GM12878 (cell line): ENCODE results near the gene CDYL2.

Experiments
- BHLHE40 ChIP-seq, 2 experiments: fragments of 450-650 bp in 1 of 2; IDR thresholded peaks; 2 replicates each; pipeline ENCODE4 v1.6.1; 2011 to 2017; ENCODE audit warnings: low read depth in 2 of 2, borderline replicate concordance in 1 of 2, improper control_type of control experiment in 1 of 2, low read length in 1 of 2, mild to moderate bottlenecking in 1 of 2
- CBFB ChIP-seq: IDR thresholded peaks from 2 replicates; pipeline ENCODE4 v1.6.1; 2016; ENCODE audit warnings: antibody characterized with exemption, low read depth
- EGR1 ChIP-seq, 2 experiments: IDR thresholded peaks; 1 replicate in 1 of 2; 2 replicates in 1 of 2; pipeline ENCODE4 v1.6.1; 2011 to 2012; ENCODE audit warnings: low read depth in 2 of 2, low read length in 2 of 2, borderline replicate concordance in 1 of 2, mild to moderate bottlenecking in 1 of 2, moderate library complexity in 1 of 2
- MXI1 ChIP-seq: fragments of 150-350 bp; IDR thresholded peaks from 2 replicates; pipeline ENCODE4 v1.6.1; 2011; ENCODE audit warnings: low read depth, mild to moderate bottlenecking, inconsistent platforms, low read length, improper control_type of control experiment
- POLR2A ChIP-seq: IDR thresholded peaks from 2 replicates; pipeline ENCODE4 v1.6.1; 2011; ENCODE audit warnings: low read depth, mild to moderate bottlenecking, low read length
- RCOR1 ChIP-seq: conservative IDR thresholded peaks from 2 replicates; pipeline ENCODE4 v1.6.1; 2012; ENCODE audit warnings: low read depth, low read length, improper control_type of control experiment
- RFX5 ChIP-seq: IDR thresholded peaks from 2 replicates; pipeline ENCODE4 v1.6.1; 2011; ENCODE audit warnings: low read depth, low read length, improper control_type of control experiment
- SKIL ChIP-seq: fragments of 450-650 bp; IDR thresholded peaks from 2 replicates; pipeline ENCODE4 v1.6.1; 2017; ENCODE audit warnings: mild to moderate bottlenecking, low read depth, inconsistent platforms; ENCODE audit not compliant: poor library complexity, severe bottlenecking
- SREBF2 ChIP-seq: IDR thresholded peaks from 2 replicates; pipeline ENCODE4 v1.6.1; 2012; ENCODE audit warnings: mild to moderate bottlenecking, low read length
- USF2 ChIP-seq: IDR thresholded peaks from 2 replicates; pipeline ENCODE4 v1.6.1; 2011; ENCODE audit warnings: low read depth, low read length, improper control_type of control experiment, borderline replicate concordance
- TF ChIP-seq, protein P1 (sequence below), 3 experiments: IDR thresholded peaks in 2 of 3; conservative IDR thresholded peaks in 1 of 3; 2 replicates each; pipeline ENCODE4 v1.5.1; 2011; ENCODE audit warnings: low read depth in 3 of 3, low read length in 3 of 3, mild to moderate bottlenecking in 3 of 3, control low read depth in 2 of 3, moderate library complexity in 2 of 3, inconsistent platforms in 1 of 3, mixed read lengths in 1 of 3; ENCODE audit not compliant: control insufficient read depth in 2 of 3, insufficient read depth in 1 of 3; ENCODE audit errors: extremely low read depth in 1 of 3
- TF ChIP-seq, protein P2 (sequence below): fragments of 450-650 bp; formaldehyde crosslinking; IDR thresholded peaks from 2 replicates; pipeline ENCODE4 v1.5.0; 2022; ENCODE audit warnings: mild to moderate bottlenecking, missing genetic modification characterization

DNA sequence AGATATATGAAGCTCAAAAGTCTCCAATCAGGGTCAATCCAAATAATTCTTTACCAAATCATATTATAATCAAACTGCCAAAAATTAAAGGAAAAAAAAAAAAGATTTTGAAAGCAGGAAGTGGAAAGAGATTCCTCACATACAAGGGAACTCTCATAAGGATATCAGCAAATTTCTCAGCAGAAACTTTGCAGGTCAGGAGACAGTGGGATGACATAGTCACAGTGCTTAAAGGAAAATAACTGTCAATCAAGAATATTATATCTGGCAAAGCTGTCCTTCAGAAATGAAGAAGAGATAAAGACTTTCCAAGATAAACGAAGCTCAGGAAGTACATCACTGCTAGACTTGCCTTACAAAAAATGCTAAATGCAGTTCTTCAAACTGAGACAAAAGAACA is 40.0 kb upstream of the CDYL2 start:
- TF ChIP-seq, protein P1, sequence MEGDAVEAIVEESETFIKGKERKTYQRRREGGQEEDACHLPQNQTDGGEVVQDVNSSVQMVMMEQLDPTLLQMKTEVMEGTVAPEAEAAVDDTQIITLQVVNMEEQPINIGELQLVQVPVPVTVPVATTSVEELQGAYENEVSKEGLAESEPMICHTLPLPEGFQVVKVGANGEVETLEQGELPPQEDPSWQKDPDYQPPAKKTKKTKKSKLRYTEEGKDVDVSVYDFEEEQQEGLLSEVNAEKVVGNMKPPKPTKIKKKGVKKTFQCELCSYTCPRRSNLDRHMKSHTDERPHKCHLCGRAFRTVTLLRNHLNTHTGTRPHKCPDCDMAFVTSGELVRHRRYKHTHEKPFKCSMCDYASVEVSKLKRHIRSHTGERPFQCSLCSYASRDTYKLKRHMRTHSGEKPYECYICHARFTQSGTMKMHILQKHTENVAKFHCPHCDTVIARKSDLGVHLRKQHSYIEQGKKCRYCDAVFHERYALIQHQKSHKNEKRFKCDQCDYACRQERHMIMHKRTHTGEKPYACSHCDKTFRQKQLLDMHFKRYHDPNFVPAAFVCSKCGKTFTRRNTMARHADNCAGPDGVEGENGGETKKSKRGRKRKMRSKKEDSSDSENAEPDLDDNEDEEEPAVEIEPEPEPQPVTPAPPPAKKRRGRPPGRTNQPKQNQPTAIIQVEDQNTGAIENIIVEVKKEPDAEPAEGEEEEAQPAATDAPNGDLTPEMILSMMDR (IDR thresholded peaks at IDR 0.05 in 2 of 3, conservative IDR thresholded peaks at IDR 0.05 in 1 of 3; ENCODE audit: control insufficient read depth in 2 of 3, extremely low read depth in 1 of 3, insufficient read depth in 1 of 3, low read depth in 3 of 3, low read length in 3 of 3) = no peak
- TF ChIP-seq BHLHE40 (IDR thresholded peaks at IDR 0.05; ENCODE audit: borderline replicate concordance in 1 of 2, low read depth in 2 of 2, low read length in 1 of 2) (no peak), SKIL (no peak), MXI1 (no peak), RCOR1 (no peak), CBFB (no peak), RFX5 (no peak), POLR2A (no peak), SREBF2 (no peak), EGR1 (IDR thresholded peaks at IDR 0.05; ENCODE audit: borderline replicate concordance in 1 of 2, low read depth in 2 of 2, low read length in 2 of 2) (no peak), USF2 (no peak)
- TF ChIP-seq, protein P2, sequence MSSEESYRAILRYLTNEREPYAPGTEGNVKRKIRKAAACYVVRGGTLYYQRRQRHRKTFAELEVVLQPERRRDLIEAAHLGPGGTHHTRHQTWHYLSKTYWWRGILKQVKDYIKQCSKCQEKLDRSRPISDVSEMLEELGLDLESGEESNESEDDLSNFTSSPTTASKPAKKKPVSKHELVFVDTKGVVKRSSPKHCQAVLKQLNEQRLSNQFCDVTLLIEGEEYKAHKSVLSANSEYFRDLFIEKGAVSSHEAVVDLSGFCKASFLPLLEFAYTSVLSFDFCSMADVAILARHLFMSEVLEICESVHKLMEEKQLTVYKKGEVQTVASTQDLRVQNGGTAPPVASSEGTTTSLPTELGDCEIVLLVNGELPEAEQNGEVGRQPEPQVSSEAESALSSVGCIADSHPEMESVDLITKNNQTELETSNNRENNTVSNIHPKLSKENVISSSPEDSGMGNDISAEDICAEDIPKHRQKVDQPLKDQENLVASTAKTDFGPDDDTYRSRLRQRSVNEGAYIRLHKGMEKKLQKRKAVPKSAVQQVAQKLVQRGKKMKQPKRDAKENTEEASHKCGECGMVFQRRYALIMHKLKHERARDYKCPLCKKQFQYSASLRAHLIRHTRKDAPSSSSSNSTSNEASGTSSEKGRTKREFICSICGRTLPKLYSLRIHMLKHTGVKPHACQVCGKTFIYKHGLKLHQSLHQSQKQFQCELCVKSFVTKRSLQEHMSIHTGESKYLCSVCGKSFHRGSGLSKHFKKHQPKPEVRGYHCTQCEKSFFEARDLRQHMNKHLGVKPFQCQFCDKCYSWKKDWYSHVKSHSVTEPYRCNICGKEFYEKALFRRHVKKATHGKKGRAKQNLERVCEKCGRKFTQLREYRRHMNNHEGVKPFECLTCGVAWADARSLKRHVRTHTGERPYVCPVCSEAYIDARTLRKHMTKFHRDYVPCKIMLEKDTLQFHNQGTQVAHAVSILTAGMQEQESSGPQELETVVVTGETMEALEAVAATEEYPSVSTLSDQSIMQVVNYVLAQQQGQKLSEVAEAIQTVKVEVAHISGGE (CRISPR knock-in tag) = no peak
